Activated CD4-positive, alpha-beta memory T cell treated with anti-CD3 and anti-CD28 coated beads, Interleukin-2, amount 10 ng/mL, durations not matched to agents 7 days and 5 days (primary cell): ENCODE results near the gene TMEM101. TPM values are rescaled to one million over a fixed set of nuclear protein-coding genes. Genes with fewer than 3 reads are reported as not detected.
A peak's percentile ranks its signal among the peaks of the same experiment; 100 is the strongest.
"Not testable (repeated sequence)": the region's sequence is repeated elsewhere in the genome, so short reads cannot be mapped to it uniquely, and the experiment has no call there.

ENCODE experiments used
- CTCF ChIA-PET: fragments of 350-600 bp; sonication (Branson Sonifier 250); formaldehyde crosslinking; loops from one replicate; lab custom pipeline; 2021; ENCODE audit warnings: antibody characterized with exemption, inconsistent platforms; lab: Charles Lee
- POLR2A ChIA-PET: fragments of 350-600 bp; sonication (Branson Sonifier 250); formaldehyde crosslinking; loops from one replicate; lab custom pipeline; 2021; ENCODE audit warnings: antibody characterized with exemption; lab: Charles Lee
- DNase-seq: peaks from one replicate; pipeline ENCODE4 v3.0.0-alpha.2; 2020
- H3K27ac Mint-ChIP-seq: one replicate; pipeline ENCODE4 v1.8.0; 2021; ENCODE audit warnings: mild to moderate bottlenecking, mixed read lengths
- H3K27me3 Mint-ChIP-seq: one replicate; pipeline ENCODE4 v1.8.0; 2021; ENCODE audit warnings: mixed read lengths
- H3K36me3 Mint-ChIP-seq: one replicate; pipeline ENCODE4 v1.8.0; 2021; ENCODE audit warnings: low read depth, mixed read lengths
- H3K4me1 Mint-ChIP-seq: one replicate; pipeline ENCODE4 v1.8.0; 2021; ENCODE audit warnings: mixed read lengths
- H3K4me3 Mint-ChIP-seq: one replicate; pipeline ENCODE4 v1.8.0; 2021; ENCODE audit warnings: mild to moderate bottlenecking, mixed read lengths
- H3K9me3 Mint-ChIP-seq: one replicate; pipeline ENCODE4 v1.8.0; 2021; ENCODE audit warnings: mixed read lengths
- total RNA-seq, 2 experiments: library from RNA; stranded (reverse); gene quantifications; one replicate each; pipeline ENCODE4 v1.2.3, GENCODE V29; 2021

Gene TMEM101
- 10 to 100 TPM; 32.2 to 35.5 TPM for total RNA-seq

DNA sequence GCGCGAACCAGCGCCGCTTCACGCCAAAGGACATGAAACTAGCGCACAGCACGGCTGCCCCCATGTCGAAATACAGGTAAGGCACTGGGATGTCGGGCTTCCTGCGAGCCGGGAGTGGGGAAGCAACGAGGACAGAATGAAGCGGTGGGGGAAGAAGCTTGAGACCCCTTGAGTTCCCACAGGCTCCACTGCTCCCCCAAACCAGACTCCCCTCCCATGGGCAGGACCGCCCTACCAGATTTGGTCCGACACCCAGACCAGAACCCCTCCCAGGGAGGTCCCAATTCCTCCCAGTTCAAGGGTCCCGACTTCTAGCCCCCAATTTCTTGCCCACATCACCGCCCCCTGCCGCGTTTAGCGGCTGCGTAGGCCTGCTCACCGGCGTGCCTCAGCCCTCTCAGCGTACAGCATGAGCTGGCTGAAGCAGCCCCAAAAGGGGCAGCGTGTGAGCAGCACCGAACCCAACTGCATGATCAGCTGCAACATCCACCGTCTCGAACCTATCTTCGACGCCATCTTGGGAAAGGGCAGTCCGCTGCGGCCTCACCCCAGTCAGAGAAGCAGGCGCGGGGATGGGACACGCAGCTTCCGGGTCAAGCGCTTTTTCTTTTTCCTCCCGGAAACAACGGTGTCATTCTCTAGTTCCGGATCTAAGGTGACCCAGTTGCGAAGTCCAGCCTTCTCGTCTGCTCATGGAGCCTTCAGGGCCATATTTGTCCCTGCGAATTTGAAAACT is at the start of gene TMEM101:
Gene TMEM101, minus strand, starts transcription at position 527 of the 736 bp plus-strand sequence. Its CDS starts 11 bp downstream, at position 516.
- CTCF ChIA-PET: interaction anchor here (0.7 to 1.1 kb wide), 4 partner anchors 17 to 531 kb away, joined by 3 to 4 read pairs (median 4); partner anchors contain the start of gene DHX8
- Mint-ChIP-seq H3K4me3 (peak within 1 kb of the TSS; percentile 98), H3K9me3 (no peaks in the 10 kb centered on the region), H3K27me3 (no peaks in the 10 kb centered on the region), H3K4me1 (peaks cover 27% of the 10 kb centered on the region), H3K36me3 (peaks cover 7% of the 10 kb centered on the region), H3K27ac (peak within 1 kb of the TSS; percentile 88)
- DNase-seq: peak; percentile 91
- POLR2A ChIA-PET: interaction anchor here (0.8 to 1.4 kb wide), 7 partner anchors 9 to 531 kb away, joined by 3 to 8 read pairs (median 3); partner anchors contain the start of genes DHX8, HDAC5 and LSM12

DNA sequence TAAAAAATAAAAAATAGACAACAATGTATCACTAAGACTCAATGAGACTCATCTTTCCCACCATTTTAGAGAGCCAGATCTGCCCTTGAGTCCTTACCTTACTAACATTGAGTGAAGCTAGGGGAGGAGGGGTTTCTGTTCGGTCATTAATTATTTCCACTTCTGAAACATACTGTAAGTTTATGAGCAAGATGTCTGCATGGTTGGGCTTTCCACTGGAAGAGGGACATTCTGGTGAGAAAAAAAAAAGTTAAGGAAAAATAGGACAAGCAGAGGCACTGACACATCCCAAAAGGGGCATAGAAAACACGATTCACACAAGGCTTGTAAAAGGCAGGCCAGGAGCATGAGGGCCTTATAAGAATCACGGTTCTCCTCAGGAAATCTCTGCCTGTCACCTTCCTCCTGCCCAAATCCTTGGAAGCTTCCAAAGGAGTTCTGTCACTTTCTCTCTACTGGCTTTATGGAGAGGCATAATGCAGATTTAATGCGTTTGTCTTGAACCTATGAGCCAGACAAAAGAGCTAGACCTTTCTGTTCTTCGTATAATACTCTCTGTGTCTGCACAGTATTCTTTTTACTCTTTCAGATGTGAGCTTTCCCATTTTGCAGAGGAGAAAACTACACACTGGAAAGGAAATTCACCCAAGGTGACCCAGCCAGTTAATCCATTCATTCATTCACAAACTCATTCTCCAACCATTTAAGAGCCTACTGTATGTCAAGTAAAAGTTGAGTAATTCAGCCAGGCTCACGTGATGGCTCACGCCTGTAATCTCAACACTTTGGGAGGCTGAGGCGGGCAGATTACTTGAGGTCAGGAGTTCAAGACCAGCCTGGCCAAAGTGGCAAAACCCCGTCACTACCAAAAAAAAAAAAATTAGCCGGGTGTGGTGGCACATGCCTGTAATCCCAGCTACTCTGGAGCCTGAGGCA is 49.2 kb upstream of the TMEM101 start:
- peaks cover 52% of the 10 kb centered on the region for H3K4me1 Mint-ChIP-seq
- CTCF ChIA-PET: interaction anchor here (0.6 kb wide), 1 partner anchor 661 kb away, joined by 4 read pairs; no protein-coding TSS in a partner anchor
- peak overlapping the region; percentile 22 for H3K4me3 Mint-ChIP-seq
- POLR2A ChIA-PET: interaction anchor here (0.6 to 1.2 kb wide), 2 partner anchors 56 to 77 kb away, joined by 3 to 4 read pairs; no protein-coding TSS in a partner anchor
- DNase-seq: no peak
- peak overlapping the region; percentile 3 for H3K27ac Mint-ChIP-seq
- H3K9me3 Mint-ChIP-seq: no peaks in the 10 kb centered on the region
- peaks cover 45% of the 10 kb centered on the region for H3K36me3 Mint-ChIP-seq
- H3K27me3 Mint-ChIP-seq: no peaks in the 10 kb centered on the region

DNA sequence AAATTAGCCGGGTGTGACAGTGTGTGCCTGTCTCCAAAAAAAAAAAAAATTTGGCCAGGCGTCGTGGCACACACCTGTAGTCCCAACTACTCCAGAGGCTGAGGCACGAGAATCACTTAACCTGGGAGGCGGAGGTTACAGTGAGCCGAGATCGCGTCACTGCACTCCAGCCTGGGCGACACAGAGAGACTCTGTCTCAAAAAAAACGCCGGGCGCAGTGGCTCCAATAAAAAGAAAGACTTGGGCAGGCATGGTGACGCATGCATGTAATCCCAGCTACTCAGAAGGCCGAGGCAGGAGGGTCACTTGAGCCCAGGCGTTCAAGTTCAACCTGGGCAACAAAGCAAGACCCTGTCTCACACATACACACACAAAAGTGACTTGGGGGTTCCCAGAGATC is 48.1 kb upstream of the TMEM101 start:
- Mint-ChIP-seq H3K9me3 (no peaks in the 10 kb centered on the region), H3K4me3 (no peak overlapping the region), H3K27ac (no peak overlapping the region), H3K4me1 (peaks cover 57% of the 10 kb centered on the region), H3K27me3 (no peaks in the 10 kb centered on the region), H3K36me3 (peaks cover 54% of the 10 kb centered on the region)
- ChIA-PET CTCF (interaction anchor here (0.6 kb wide), 1 partner anchor 67 kb away, joined by 4 read pairs; no protein-coding TSS in a partner anchor), POLR2A (no interaction called here)
- DNase-seq: no peak

DNA sequence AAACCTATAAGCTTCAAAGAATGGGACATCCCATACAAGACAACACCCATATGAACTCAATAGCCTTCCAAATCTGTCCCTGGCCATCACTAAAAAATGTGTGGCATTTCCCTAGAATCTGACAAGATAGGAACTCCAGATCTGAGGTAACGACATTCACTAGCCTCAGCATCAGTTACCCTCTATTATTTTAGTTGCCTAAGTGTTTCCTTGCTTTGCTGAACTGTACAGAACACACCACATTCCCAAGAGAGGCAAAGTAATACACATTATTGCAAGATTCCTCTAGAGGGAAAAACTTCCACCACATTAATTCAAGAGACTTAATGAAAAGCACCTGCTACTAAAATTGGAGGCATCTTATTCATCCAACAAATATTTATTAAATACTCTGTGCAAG is 46.7 kb upstream of the TMEM101 start:
- no peak overlapping the region for H3K4me3 Mint-ChIP-seq
- peaks cover 49% of the 10 kb centered on the region for H3K4me1 Mint-ChIP-seq
- H3K27me3 Mint-ChIP-seq: no peaks in the 10 kb centered on the region
- no peak overlapping the region for H3K27ac Mint-ChIP-seq
- POLR2A ChIA-PET: interaction anchor here (1.3 kb wide), 1 partner anchor 62 kb away, joined by 4 read pairs; the partner anchor contains the start of gene HDAC5
- H3K9me3 Mint-ChIP-seq: no peaks in the 10 kb centered on the region
- DNase-seq: no peak
- CTCF ChIA-PET: interaction anchor here (1.3 kb wide), 1 partner anchor 118 kb away, joined by 5 read pairs; no protein-coding TSS in a partner anchor
- peaks cover 58% of the 10 kb centered on the region for H3K36me3 Mint-ChIP-seq

DNA sequence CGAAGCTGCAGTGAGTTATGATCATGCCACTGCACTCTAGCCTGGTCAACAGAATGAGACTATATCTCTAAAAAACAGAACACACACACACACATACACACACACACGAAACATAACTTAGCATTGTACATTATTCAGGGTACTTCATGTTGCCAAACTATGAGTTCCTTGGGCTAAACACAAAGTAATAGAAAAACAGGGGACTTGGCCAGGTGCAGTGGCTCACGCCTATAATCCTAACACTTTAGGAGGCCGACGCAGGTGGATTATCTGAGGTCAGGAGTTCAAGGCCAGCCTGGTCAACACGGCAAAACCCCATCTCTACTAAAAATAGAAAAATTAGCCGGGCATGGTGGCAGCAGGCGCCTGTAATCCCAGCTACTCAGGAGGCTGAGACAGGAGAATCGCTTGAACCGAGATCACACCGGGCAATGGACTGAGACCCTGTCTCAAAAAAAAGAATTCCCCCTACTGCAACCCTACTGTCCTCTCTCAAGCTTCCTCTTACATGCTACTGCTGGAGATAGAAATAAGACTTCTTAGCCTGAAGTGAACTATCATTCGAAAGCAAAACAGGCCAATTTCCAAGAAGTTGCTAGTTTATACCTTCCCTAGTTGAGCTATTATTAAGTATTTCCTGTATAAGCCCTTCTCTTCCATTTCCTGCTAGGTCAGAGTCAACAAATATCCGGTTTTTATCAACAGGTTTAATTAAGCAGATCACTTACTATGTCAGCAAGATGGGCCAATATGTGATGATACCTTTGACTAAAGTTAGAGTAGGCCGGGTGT is 44.5 kb upstream of the TMEM101 start:
- H3K4me3 Mint-ChIP-seq: no peak overlapping the region
- H3K36me3 Mint-ChIP-seq: peaks cover 56% of the 10 kb centered on the region
- CTCF ChIA-PET: interaction anchor here (0.8 to 1.4 kb wide), 3 partner anchors 25 to 109 kb away, joined by 3 read pairs; no protein-coding TSS in a partner anchor
- peak overlapping the region; percentile 27 for H3K27ac Mint-ChIP-seq
- H3K9me3 Mint-ChIP-seq: no peaks in the 10 kb centered on the region
- peaks cover 42% of the 10 kb centered on the region for H3K4me1 Mint-ChIP-seq
- no peaks in the 10 kb centered on the region for H3K27me3 Mint-ChIP-seq
- POLR2A ChIA-PET: no interaction called here
- DNase-seq: no peak

DNA sequence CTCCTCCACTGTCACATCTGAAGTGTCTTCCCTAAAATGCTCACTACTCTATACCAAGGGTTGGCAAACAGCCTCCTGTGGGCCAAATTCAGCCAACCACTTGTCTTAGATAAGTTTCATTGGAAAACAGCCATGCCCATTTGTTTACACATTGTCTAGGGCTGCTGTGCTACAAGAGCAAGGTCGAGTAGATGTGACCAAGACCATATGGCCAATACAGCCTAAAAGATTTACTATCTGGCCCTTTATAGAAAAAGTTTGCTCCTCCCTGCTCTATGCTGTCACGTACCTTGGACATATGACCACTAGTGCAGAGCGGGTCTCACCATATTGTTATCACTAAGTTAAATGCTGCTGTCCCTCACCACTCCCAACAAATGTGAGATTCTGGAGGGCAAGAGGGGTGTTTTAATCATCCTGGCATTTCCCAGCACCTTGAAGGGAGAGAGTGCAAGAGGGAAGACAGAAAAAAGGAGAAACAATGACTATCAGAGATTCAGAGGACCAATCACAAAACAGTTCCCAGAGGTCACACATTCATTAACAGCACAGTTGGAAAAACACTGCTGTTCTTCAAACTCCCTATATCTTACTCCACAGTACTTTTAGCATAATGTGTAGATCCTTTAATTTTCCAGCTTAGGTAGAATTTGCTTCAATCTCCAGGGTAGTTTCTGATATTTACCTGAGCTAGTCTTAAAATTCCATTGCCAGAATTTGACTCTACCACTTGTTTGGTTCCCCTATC is 38.5 kb upstream of the TMEM101 start:
- no peak overlapping the region for H3K27ac Mint-ChIP-seq
- no peaks in the 10 kb centered on the region for H3K9me3 Mint-ChIP-seq
- ChIA-PET POLR2A (no interaction called here), CTCF (no interaction called here)
- peaks cover 3% of the 10 kb centered on the region for H3K4me1 Mint-ChIP-seq
- no peak overlapping the region for H3K4me3 Mint-ChIP-seq
- peaks cover 42% of the 10 kb centered on the region for H3K36me3 Mint-ChIP-seq
- DNase-seq: no peak
- no peaks in the 10 kb centered on the region for H3K27me3 Mint-ChIP-seq

DNA sequence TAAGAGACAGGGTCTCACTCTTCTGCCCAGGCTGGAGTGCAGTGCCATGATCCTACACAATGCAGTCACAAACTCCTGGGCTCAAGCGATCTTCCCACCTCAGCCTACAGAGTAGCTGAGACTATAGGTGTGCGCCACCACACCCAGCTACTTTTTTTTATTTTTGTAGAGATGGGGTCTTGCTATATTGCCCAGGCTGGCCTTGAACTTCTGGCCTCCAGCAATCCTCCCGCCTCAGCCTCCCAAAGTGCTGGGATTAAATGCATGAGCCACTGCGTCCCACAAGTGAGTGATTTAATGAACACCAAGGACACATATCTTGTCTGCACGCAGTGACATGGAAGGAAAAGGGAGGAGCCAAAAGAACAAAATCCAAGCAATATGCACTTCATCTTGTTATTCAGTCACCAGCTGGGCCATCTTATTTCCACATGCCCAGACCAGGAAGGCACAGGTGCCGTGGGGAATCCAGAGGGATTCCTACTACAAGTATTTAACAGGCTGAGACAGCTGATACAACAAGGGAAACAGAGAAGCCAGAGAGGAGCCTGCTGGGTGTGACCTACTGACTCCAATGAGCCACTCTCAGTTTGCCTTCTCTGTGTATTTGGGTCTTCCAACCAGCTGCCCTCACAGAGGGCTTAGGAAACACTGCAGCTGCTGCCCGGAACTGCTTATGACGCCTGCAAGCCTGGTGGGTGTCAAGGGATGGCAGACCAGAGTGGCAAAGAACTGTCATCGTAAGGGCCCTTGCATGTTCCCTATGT is 34.7 kb upstream of the TMEM101 start:
- CTCF ChIA-PET: interaction anchor here (1.6 kb wide), 1 partner anchor 8 kb away, joined by 4 read pairs; no protein-coding TSS in a partner anchor
- DNase-seq: no peak
- POLR2A ChIA-PET: no interaction called here
- H3K4me3 Mint-ChIP-seq: no peak overlapping the region
- no peak overlapping the region for H3K27ac Mint-ChIP-seq
- no peaks in the 10 kb centered on the region for H3K27me3 Mint-ChIP-seq
- no peaks in the 10 kb centered on the region for H3K9me3 Mint-ChIP-seq
- peaks cover 5% of the 10 kb centered on the region for H3K4me1 Mint-ChIP-seq
- H3K36me3 Mint-ChIP-seq: peaks cover 46% of the 10 kb centered on the region

DNA sequence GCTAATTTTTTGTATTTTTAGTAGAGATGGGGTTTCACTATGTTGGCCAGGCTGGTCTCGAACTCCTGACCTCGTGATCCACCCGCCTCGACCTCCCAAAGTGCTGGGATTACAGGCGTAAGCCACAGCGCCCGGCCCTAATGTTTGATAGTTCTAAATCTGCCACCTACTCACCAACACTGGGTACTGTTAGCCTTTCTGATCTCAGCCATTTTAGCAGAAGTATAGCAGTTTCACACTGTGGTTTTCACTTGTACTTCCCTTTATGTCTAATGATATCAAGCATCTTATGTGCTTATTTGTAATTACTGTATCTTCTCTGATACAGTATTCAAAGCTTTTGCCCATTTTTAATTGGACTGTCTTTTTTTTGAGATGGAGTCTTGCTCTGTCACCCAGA is 32.1 kb upstream of the TMEM101 start:
- H3K27ac Mint-ChIP-seq, DNase-seq, POLR2A ChIA-PET, H3K4me3 Mint-ChIP-seq, H3K27me3 Mint-ChIP-seq, H3K9me3 Mint-ChIP-seq, CTCF ChIA-PET: not testable (repeated sequence)
- H3K4me1 Mint-ChIP-seq: peaks cover 15% of the 10 kb centered on the region
- H3K36me3 Mint-ChIP-seq: peaks cover 30% of the 10 kb centered on the region

DNA sequence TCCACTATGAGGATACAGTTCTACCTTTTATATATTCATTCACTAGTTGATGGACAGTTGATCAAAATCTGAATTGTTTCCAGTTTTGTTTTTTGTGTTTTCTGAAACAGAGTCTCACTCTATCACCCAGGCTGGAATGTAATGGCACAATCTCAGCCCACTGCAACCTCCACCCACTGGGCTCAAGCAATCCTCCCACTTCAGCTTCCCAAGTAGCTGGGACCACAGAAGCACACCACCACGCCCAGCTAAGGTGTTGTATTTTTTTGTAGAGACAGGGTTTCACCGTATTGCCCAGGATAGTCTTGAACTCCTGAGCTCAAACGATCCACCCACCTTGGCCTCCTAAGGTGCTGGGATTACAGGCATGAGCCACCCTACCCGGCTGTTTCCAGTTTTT is 30.7 kb upstream of the TMEM101 start:
- no peak for DNase-seq
- CTCF ChIA-PET: interaction anchor here (0.7 to 1.6 kb wide), 4 partner anchors 49 to 163 kb away, joined by 3 to 4 read pairs (median 3); no protein-coding TSS in a partner anchor
- peaks cover 25% of the 10 kb centered on the region for H3K4me1 Mint-ChIP-seq
- H3K4me3 Mint-ChIP-seq: no peak overlapping the region
- no peaks in the 10 kb centered on the region for H3K27me3 Mint-ChIP-seq
- POLR2A ChIA-PET: no interaction called here
- H3K9me3 Mint-ChIP-seq: no peaks in the 10 kb centered on the region
- no peak overlapping the region for H3K27ac Mint-ChIP-seq
- H3K36me3 Mint-ChIP-seq: peaks cover 31% of the 10 kb centered on the region

DNA sequence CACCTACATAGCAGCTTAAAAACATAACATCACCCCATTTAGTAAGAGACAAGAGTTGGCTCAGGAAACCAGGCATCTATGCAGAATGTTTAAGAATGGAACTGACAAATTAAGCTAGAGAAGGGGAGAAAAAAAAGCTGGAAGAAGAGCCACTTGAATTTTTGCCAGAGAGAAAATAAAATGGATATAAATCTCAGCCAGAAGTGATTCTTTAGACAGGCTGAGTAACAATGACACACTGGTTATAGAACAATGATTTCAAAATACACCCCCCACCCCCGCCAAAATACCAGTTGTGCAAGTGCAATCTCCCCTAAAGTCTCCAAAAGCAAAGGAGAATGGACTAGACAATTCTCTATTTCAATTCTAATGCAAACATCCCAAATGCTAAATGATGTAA is 29.3 kb upstream of the TMEM101 start:
- no peak for DNase-seq
- Mint-ChIP-seq H3K27ac (no peak overlapping the region), H3K9me3 (no peaks in the 10 kb centered on the region), H3K36me3 (peaks cover 36% of the 10 kb centered on the region), H3K4me1 (peaks cover 35% of the 10 kb centered on the region), H3K27me3 (no peaks in the 10 kb centered on the region), H3K4me3 (no peak overlapping the region)
- ChIA-PET CTCF (interaction anchor here (0.6 to 4.4 kb wide), 10 partner anchors 12 to 206 kb away, joined by 3 to 55 read pairs (median 4); partner anchors contain the start of gene PPY), POLR2A (interaction anchor here (1.4 kb wide), 1 partner anchor 22 kb away, joined by 5 read pairs; the partner anchor contains the start of gene LSM12)

DNA sequence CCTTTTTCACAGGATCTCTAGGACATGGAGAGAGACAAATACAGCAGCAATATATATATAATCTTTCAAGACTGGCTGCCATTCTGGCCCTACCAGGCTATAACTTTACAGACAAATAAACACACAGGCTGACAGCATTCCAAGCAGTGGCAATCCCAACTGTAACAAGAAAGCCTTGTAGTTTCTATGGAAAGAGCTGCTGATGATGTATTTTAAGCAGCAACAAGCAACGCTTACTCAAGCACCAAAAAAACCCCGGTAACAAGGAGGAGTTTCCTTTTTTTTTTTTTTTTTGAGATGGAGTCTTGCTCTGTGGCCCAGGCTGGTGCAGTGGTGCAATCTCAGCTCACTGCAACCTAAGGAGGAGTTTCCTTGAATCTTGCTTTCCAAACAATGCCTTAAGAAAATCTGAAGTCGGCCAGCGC is 28.5 kb upstream of the TMEM101 start:
- ChIA-PET POLR2A (interaction anchor here (1.4 to 1.5 kb wide), 2 partner anchors 10 to 23 kb away, joined by 5 read pairs; partner anchors contain the start of gene LSM12), CTCF (interaction anchor here (0.6 to 4.4 kb wide), 9 partner anchors 22 to 136 kb away, joined by 3 to 55 read pairs (median 4); partner anchors contain the start of genes HDAC5, MPP2 and PPY)
- Mint-ChIP-seq H3K4me1 (peaks cover 34% of the 10 kb centered on the region), H3K27me3 (no peaks in the 10 kb centered on the region), H3K36me3 (peaks cover 37% of the 10 kb centered on the region), H3K4me3 (no peak overlapping the region), H3K27ac (peak overlapping the region; percentile 34), H3K9me3 (no peaks in the 10 kb centered on the region)
- no peak for DNase-seq
